DND-41 (cell line): ENCODE data around the gene ABCA12.

Source experiments
- ATAC-seq: fragments of 200-7000 bp; cut with Tn5 transposase; 3 replicates; pipeline ENCODE4 v1.9.1; 2021; ENCODE audit warnings: low read depth; ENCODE audit not compliant: insufficient read depth
- DNase-seq: peaks from one replicate; pipeline ENCODE4 v3.0.0-alpha.2; 2020
- H2AFZ ChIP-seq: 2 replicates; pipeline ENCODE4 v1.6.0; 2012; ENCODE audit warnings: low read depth, low read length
- H3K27ac ChIP-seq: 2 replicates; pipeline ENCODE4 v1.5.1; 2012; ENCODE audit warnings: low read length, inconsistent platforms
- H3K27me3 ChIP-seq: fragments of 200-600 bp; sonication (generic); 2 replicates; pipeline ENCODE4 v1.6.0; 2012; ENCODE audit warnings: low read length, mild to moderate bottlenecking, inconsistent platforms; ENCODE audit not compliant: insufficient read depth, poor library complexity
- H3K36me3 ChIP-seq: 2 replicates; pipeline ENCODE4 v1.5.1; 2012; ENCODE audit warnings: low read length, inconsistent platforms; ENCODE audit not compliant: insufficient read depth
- H3K4me1 ChIP-seq: 2 replicates; pipeline ENCODE4 v1.5.1; 2012; ENCODE audit warnings: mild to moderate bottlenecking, low read length; ENCODE audit not compliant: insufficient read depth
- H3K4me2 ChIP-seq: 2 replicates; pipeline ENCODE4 v1.6.0; 2012; ENCODE audit warnings: mild to moderate bottlenecking, moderate library complexity, low read length, inconsistent platforms; ENCODE audit not compliant: insufficient read depth
- H3K4me3 ChIP-seq, 2 experiments: fragments of 200-600 bp in 1 of 2; shearing (Covaris generic) in 1 of 2; 2 replicates each; pipeline ENCODE4 v1.5.1; 2012 to 2016; ENCODE audit warnings: inconsistent platforms in 2 of 2, low read length in 2 of 2, mild to moderate bottlenecking in 2 of 2, low read depth in 1 of 2, moderate library complexity in 1 of 2
- H3K79me2 ChIP-seq: 2 replicates; pipeline ENCODE4 v1.6.0; 2012; ENCODE audit warnings: low read length, inconsistent platforms; ENCODE audit not compliant: insufficient read depth
- H3K9ac ChIP-seq: 2 replicates; pipeline ENCODE4 v1.6.0; 2012; ENCODE audit warnings: low read depth, mild to moderate bottlenecking, inconsistent platforms, low read length, moderate library complexity
- H3K9me3 ChIP-seq: 2 replicates; pipeline ENCODE4 v1.5.1; 2012; ENCODE audit warnings: low read length, moderate library complexity, mild to moderate bottlenecking, inconsistent platforms; ENCODE audit not compliant: insufficient read depth, severe bottlenecking
- H4K20me1 ChIP-seq: 2 replicates; pipeline ENCODE4 v1.6.0; 2012; ENCODE audit warnings: low read length; ENCODE audit not compliant: insufficient read depth
- EZH2 ChIP-seq: IDR thresholded peaks from 3 replicates; pipeline ENCODE4 v1.6.1; 2012; ENCODE audit warnings: borderline replicate concordance, low read depth, mild to moderate bottlenecking, moderate library complexity, low read length, inconsistent platforms; ENCODE audit not compliant: severe bottlenecking
- TF ChIP-seq, protein P1 (sequence below): IDR thresholded peaks from 2 replicates; pipeline ENCODE4 v1.5.1; 2012; ENCODE audit warnings: borderline replicate concordance, low read length, moderate library complexity, mild to moderate bottlenecking; ENCODE audit not compliant: poor library complexity, severe bottlenecking; ENCODE audit errors: extremely low read depth

ABCA12 gene

DNA sequence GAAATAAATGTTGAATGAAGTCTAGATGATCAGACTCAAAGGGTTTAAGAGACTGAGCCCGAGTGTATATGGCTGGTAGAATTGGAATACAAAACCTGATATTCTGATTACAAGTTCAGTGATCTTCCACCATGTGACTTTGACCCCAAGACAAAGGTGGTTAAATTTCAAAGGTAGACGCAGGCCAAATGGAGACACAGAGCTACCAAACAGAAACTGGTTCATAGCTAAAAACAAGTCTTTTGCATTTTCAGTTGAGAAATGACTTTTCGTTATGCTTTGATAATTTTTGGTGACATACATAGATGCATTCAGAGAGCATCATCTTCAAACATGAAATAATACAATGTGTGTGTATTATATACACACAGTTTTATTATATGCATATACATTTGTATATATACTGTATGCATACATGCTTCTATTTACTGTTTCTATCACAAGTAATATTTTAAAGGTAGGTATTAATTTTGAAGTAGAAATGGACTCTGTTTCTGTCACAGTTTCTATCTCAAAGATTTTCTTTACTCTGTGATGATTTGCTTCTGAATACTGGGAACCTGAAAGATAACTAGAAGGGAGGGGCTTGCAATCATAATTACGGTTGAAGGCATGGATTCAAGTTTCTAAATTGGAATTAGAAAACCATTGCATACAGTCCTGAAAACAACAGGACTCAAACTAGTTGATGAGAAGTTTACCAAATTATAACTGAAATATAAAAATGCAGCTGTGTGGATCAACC, 142.3 kb downstream of the ABCA12 start:
- no peak for TF ChIP-seq EZH2
- TF ChIP-seq, protein P1, sequence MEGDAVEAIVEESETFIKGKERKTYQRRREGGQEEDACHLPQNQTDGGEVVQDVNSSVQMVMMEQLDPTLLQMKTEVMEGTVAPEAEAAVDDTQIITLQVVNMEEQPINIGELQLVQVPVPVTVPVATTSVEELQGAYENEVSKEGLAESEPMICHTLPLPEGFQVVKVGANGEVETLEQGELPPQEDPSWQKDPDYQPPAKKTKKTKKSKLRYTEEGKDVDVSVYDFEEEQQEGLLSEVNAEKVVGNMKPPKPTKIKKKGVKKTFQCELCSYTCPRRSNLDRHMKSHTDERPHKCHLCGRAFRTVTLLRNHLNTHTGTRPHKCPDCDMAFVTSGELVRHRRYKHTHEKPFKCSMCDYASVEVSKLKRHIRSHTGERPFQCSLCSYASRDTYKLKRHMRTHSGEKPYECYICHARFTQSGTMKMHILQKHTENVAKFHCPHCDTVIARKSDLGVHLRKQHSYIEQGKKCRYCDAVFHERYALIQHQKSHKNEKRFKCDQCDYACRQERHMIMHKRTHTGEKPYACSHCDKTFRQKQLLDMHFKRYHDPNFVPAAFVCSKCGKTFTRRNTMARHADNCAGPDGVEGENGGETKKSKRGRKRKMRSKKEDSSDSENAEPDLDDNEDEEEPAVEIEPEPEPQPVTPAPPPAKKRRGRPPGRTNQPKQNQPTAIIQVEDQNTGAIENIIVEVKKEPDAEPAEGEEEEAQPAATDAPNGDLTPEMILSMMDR = no peak
- Histone ChIP-seq H3K36me3 (no peaks in the 10 kb centered on the region), H4K20me1 (no peaks in the 10 kb centered on the region), H3K9ac (no peak overlapping the region), H3K4me2 (no peak overlapping the region), H3K4me1 (no peaks in the 10 kb centered on the region), H3K9me3 (no peaks in the 10 kb centered on the region), H3K79me2 (no peaks in the 10 kb centered on the region), H3K27ac (no peak overlapping the region), H3K4me3 (no peak overlapping the region), H2AFZ (no peak overlapping the region), H3K27me3 (no peaks in the 10 kb centered on the region)
- ATAC-seq (no peak), DNase-seq (no peak)

- TF ChIP-seq, protein P1 = no peak
- no peak for TF ChIP-seq EZH2
- ATAC-seq (no peak), DNase-seq (no peak)
- Histone ChIP-seq H3K9ac (no peak overlapping the region), H3K4me3 (no peak overlapping the region), H2AFZ (no peak overlapping the region), H3K9me3 (no peaks in the 10 kb centered on the region), H3K27me3 (no peaks in the 10 kb centered on the region), H3K4me1 (no peaks in the 10 kb centered on the region), H3K36me3 (no peaks in the 10 kb centered on the region), H3K4me2 (no peak overlapping the region), H3K27ac (no peak overlapping the region), H3K79me2 (no peaks in the 10 kb centered on the region), H4K20me1 (no peaks in the 10 kb centered on the region)
Measured at GRCh38 chr2:214995409-214995808, 143.0 kb downstream of the ABCA12 start.

- Histone ChIP-seq H3K4me1 (no peaks in the 10 kb centered on the region), H3K9me3 (no peaks in the 10 kb centered on the region), H4K20me1 (no peaks in the 10 kb centered on the region), H3K4me3 (no peak overlapping the region), H3K27ac (no peak overlapping the region), H3K27me3 (no peaks in the 10 kb centered on the region), H3K79me2 (no peaks in the 10 kb centered on the region), H3K9ac (no peak overlapping the region), H3K36me3 (no peaks in the 10 kb centered on the region), H2AFZ (no peak overlapping the region), H3K4me2 (no peak overlapping the region)
- TF ChIP-seq EZH2 = no peak
- TF ChIP-seq, protein P1 = no peak
- ATAC-seq (no peak), DNase-seq (no peak)
Measured at GRCh38 chr2:214992911-214993310, 145.5 kb downstream of the ABCA12 start.
